Cerebellar cortex (tissue), 1 donor: ENCODE results near the gene PLS1.
"Not testable (repeated sequence)": the region's sequence is repeated elsewhere in the genome, so short reads cannot be mapped to it uniquely, and the experiment has no call there.

Experiments
- DNase-seq: peaks from one replicate; pipeline ENCODE4 v3.0.0-alpha.2; 2015; ENCODE audit warnings: low spot score

The PLS1 gene

GRCh38 chr3:142706321-142707127, 110.3 kb downstream of the PLS1 start:
- DNase-seq, result no peak

DNA sequence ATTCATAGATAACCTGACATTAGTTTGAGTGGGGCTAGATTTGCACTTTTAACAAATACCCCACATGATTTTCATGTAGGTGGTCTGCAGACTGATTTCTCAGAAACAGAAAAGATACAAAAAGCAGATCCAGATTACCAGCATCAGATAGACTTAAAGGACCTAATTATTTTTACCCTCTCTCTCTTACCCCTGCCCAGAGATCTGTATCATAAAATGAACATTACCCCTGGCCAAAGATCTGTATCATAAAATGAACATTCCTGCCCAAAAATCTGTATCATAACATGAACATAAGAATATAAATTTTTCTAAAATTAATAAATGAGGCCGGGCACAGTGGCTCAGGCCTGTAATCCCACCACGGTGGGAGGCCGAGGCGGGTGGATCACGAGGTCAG, 113.0 kb downstream of the PLS1 start:
- no peak for DNase-seq

- DNase-seq, result not testable (repeated sequence)
These were observed 118.7 kb downstream of the PLS1 start for GRCh38 chr3:142714882-142715281.

GRCh38 chr3:142716102-142716501, 119.9 kb downstream of the PLS1 start:
- no peak for DNase-seq

DNA sequence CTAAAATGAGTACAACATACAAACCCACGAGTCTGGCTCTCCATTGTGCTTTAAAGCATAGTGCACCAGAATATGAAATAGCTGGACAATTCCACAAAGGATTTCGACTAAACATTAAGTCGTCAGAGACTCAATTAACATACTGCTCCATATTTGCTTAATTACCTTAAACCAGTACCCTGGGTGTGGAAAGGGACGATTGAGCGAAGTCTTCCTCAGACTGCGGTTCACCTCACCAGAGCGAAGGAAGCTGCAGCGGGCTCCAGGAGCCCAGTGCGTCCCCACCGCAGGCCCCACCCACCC, 127.4 kb downstream of the PLS1 start:
- no peak for DNase-seq

DNA sequence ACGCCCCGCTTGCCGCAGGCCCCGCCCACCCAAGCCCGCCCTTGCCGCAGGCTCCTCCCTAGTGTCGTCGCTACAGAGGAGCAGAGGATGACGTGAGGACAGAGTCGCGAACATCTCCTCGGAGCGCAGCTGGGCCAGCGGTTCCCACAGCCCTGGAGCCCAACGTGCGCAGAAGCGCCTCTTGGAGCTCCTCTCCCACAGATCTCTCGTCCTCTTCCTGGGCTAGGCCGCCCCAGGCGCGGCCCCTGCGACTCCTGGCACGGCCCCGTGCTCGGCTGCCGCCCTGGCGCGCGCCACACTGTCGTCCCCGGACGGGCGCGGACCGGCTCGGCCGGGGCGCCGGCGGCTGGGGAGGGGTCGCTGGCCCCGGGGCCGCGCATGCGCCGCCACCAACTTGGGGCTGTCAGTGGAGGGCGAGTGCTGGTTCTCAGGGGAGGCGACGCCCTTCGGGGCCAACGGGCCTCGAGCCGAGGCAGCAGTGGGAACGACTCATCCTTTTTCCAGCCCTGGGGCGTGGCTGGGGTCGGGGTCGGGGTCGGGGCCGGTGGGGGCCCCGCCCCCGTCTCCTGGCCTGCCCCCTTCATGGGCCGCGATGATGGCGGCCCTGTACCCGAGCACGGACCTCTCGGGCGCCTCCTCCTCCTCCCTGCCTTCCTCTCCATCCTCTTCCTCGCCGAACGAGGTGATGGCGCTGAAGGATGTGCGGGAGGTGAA, 127.9 kb downstream of the PLS1 start, which contains the start of gene TRPC1:
Gene TRPC1, plus strand, starts transcription at position 67 of the 714 bp plus-strand sequence. Its CDS starts 526 bp downstream, at position 593.
- DNase-seq, result peak; percentile 87

GRCh38 chr3:142724682-142725356, 128.6 kb downstream of the PLS1 start:
- peak; percentile 74 for DNase-seq

DNA sequence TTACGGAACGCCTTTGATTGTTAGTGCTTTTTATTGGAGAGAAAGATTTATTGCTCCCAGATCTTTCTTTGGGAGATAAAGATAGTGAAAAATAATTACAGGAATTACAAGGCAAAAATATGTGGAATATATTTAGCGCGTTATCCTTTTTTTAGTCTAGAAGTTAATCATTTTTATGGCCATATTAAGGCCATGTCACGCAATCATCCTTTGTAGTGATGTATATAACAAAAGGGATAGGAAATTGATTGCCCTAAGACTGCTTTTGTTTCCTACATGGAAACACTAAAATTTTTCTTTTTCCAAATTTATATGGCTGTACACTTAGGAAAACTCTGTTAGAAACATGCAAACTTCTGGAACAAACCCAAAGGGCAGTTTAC, 129.2 kb downstream of the PLS1 start:
- DNase-seq, result no peak

DNA sequence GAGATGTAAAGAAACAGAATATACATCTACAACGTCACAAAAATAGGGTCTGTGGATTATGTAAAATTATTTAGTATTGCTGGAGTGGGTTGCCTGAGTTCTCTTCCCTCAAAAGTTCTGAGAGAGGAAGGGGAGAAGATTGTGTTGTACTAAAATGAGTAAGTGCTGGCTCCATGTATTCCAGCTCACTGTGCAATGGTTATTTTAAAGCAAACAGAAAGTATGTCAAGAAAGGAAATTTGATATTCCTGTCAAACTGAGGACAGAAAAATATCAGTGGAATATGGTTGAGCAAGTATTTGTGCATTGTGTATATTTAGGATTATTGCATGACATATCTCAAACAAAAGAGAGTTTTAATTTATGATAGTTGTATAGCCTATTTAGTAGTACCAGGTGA, 129.8 kb downstream of the PLS1 start:
- no peak for DNase-seq

DNA sequence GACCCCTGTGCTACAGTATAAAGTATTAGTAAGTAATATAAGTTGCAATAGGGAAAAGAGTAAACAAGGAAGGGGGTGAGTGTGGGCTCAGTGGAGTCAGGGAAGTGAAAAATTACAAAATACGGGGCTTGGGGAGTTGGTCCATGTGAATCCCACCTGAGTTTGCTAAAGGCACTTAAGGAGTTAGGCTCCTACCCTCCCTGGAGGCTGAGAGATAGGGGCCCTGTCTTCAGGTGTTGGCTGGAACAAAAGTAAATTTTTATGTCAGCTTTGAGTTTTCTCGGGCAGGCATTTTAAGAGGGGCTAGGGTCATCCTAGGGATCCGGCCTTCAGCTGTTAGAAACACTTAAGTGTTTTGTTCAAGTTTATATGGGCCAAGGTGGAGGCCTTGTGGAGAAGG, 135.9 kb downstream of the PLS1 start:
- DNase-seq, result no peak

- DNase-seq, result no peak
These were observed 138.6 kb downstream of the PLS1 start for GRCh38 chr3:142734834-142735233.

- no peak for DNase-seq
These were observed 139.3 kb downstream of the PLS1 start for GRCh38 chr3:142735462-142735861.

DNA sequence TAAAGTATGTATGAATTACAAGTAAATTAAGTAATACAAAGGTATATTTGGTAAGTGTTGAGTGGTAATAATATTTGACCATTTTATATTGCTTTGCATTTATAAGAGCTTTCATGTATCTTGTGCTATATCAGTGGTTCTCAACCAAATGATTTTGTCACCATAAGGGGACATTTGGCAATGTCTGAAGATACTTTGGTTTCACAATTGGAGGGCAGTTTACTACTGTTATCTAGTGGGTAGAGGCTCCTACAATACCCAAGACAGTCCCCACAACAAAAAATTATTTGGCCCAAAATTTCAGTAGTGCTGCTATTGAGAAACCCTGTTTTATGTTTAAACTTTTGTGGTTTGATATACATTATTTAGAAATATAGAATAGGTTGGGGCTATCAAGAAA, 142.2 kb downstream of the PLS1 start:
- no peak for DNase-seq

GRCh38 chr3:142746646-142747045, 150.5 kb downstream of the PLS1 start:
- DNase-seq, result no peak

DNA sequence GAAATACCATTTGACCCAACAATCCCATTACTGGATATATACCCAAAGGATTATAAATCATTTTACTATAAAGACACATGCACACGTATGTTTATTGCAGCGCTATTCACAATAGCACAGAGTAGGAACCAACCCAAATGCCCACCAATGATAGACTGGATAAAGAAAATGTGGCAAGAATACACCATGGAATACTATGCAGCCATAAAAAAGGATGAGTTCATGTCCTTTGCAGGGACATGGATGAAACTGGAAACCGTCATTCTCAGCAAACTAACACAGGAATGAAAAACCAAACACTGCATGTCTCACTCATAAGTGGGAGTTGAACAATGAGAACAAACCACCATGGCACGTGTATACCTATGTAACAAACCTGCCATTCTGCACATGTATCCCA, 154.3 kb downstream of the PLS1 start:
- DNase-seq, result not testable (repeated sequence)

DNA sequence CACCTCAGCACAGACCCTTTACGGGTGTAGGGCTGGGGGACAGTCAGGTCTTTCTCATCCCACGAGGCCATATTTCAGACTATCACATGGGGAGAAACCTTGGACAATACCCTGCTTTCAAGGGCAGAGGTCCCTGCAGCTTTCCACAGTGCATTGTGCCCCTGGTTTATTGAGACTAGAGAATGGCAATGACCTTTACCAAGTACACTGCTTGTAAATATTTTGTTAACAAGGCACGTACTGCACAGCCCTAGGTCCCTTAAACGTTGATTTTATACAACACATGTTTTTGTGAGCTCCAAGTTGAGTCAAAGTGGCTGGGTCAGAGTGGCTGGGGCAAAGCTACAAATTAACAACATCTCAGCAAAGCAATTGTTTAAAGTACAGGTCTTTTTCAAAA, 156.4 kb downstream of the PLS1 start:
- DNase-seq, result not testable (repeated sequence)

- DNase-seq, result no peak
These were observed 158.3 kb downstream of the PLS1 start for GRCh38 chr3:142754494-142754893.
